ENCODE data around the gene NDST4.
"Not testable (repeated sequence)": the region's sequence is repeated elsewhere in the genome, so short reads cannot be mapped to it uniquely, and the experiment has no call there.

NDST4 gene

GRCh38 chr4:114986133-114986532 lies 127.3 kb downstream of the NDST4 start:
- no peaks in the 10 kb centered on the region for H3K9me3 Mint-ChIP-seq
- H3K36me3 Mint-ChIP-seq (ENCODE audit: low read depth): no peaks in the 10 kb centered on the region
- H3K4me3 Mint-ChIP-seq: no peak overlapping the region
- no peaks in the 10 kb centered on the region for H3K4me1 Mint-ChIP-seq (ENCODE audit: low read depth)
- no peak overlapping the region for H3K27ac Mint-ChIP-seq
- no peaks in the 10 kb centered on the region for H3K27me3 Mint-ChIP-seq (ENCODE audit: low read depth)

- Mint-ChIP-seq H3K27me3 (ENCODE audit: low read depth) (no peaks in the 10 kb centered on the region), H3K36me3 (ENCODE audit: low read depth) (no peaks in the 10 kb centered on the region), H3K4me3 (no peak overlapping the region), H3K4me1 (ENCODE audit: low read depth) (no peaks in the 10 kb centered on the region), H3K9me3 (no peaks in the 10 kb centered on the region), H3K27ac (no peak overlapping the region)
Measured at GRCh38 chr4:114980932-114981708, 132.3 kb downstream of the NDST4 start.

- H3K4me3 Mint-ChIP-seq; H3K9me3 Mint-ChIP-seq; H3K27me3 Mint-ChIP-seq (ENCODE audit: low read depth); H3K36me3 Mint-ChIP-seq (ENCODE audit: low read depth); H3K27ac Mint-ChIP-seq; H3K4me1 Mint-ChIP-seq (ENCODE audit: low read depth): not testable (repeated sequence)
Measured at GRCh38 chr4:114980399-114980798, 133.0 kb downstream of the NDST4 start.

GRCh38 chr4:114976901-114977300 lies 136.5 kb downstream of the NDST4 start:
- no peak overlapping the region for H3K27ac Mint-ChIP-seq
- no peaks in the 10 kb centered on the region for H3K4me1 Mint-ChIP-seq (ENCODE audit: low read depth)
- no peaks in the 10 kb centered on the region for H3K27me3 Mint-ChIP-seq (ENCODE audit: low read depth)
- H3K4me3 Mint-ChIP-seq: no peak overlapping the region
- H3K9me3 Mint-ChIP-seq: no peaks in the 10 kb centered on the region
- no peaks in the 10 kb centered on the region for H3K36me3 Mint-ChIP-seq (ENCODE audit: low read depth)

GRCh38 chr4:114964026-114964425 lies 149.4 kb downstream of the NDST4 start:
- Mint-ChIP-seq H3K4me1 (ENCODE audit: low read depth) (no peaks in the 10 kb centered on the region), H3K4me3 (no peak overlapping the region), H3K27ac (no peak overlapping the region), H3K27me3 (ENCODE audit: low read depth) (no peaks in the 10 kb centered on the region), H3K9me3 (peaks cover 1% of the 10 kb centered on the region), H3K36me3 (ENCODE audit: low read depth) (no peaks in the 10 kb centered on the region)

GRCh38 chr4:114945616-114946015 lies 167.8 kb downstream of the NDST4 start:
- Mint-ChIP-seq H3K36me3 (ENCODE audit: low read depth) (no peaks in the 10 kb centered on the region), H3K27ac (no peak overlapping the region), H3K4me3 (no peak overlapping the region), H3K9me3 (no peaks in the 10 kb centered on the region), H3K4me1 (ENCODE audit: low read depth) (no peaks in the 10 kb centered on the region), H3K27me3 (ENCODE audit: low read depth) (no peaks in the 10 kb centered on the region)

GRCh38 chr4:114941503-114941902 lies 171.9 kb downstream of the NDST4 start:
- no peaks in the 10 kb centered on the region for H3K27me3 Mint-ChIP-seq (ENCODE audit: low read depth)
- H3K36me3 Mint-ChIP-seq (ENCODE audit: low read depth): no peaks in the 10 kb centered on the region
- H3K9me3 Mint-ChIP-seq: no peaks in the 10 kb centered on the region
- H3K4me3 Mint-ChIP-seq: no peak overlapping the region
- no peak overlapping the region for H3K27ac Mint-ChIP-seq
- no peaks in the 10 kb centered on the region for H3K4me1 Mint-ChIP-seq (ENCODE audit: low read depth)

GRCh38 chr4:114927881-114928280 lies 185.5 kb downstream of the NDST4 start:
- H3K36me3 Mint-ChIP-seq (ENCODE audit: low read depth): no peaks in the 10 kb centered on the region
- H3K4me1 Mint-ChIP-seq (ENCODE audit: low read depth): no peaks in the 10 kb centered on the region
- no peaks in the 10 kb centered on the region for H3K27me3 Mint-ChIP-seq (ENCODE audit: low read depth)
- H3K4me3 Mint-ChIP-seq: no peak overlapping the region
- H3K27ac Mint-ChIP-seq: no peak overlapping the region
- no peaks in the 10 kb centered on the region for H3K9me3 Mint-ChIP-seq

GRCh38 chr4:114926583-114926982 lies 186.8 kb downstream of the NDST4 start:
- H3K4me1 Mint-ChIP-seq (ENCODE audit: low read depth): no peaks in the 10 kb centered on the region
- no peaks in the 10 kb centered on the region for H3K36me3 Mint-ChIP-seq (ENCODE audit: low read depth)
- H3K27ac Mint-ChIP-seq: no peak overlapping the region
- H3K9me3 Mint-ChIP-seq: no peaks in the 10 kb centered on the region
- H3K27me3 Mint-ChIP-seq (ENCODE audit: low read depth): no peaks in the 10 kb centered on the region
- H3K4me3 Mint-ChIP-seq: no peak overlapping the region

GRCh38 chr4:114924311-114924710 lies 189.1 kb downstream of the NDST4 start:
- Mint-ChIP-seq H3K36me3 (ENCODE audit: low read depth) (no peaks in the 10 kb centered on the region), H3K9me3 (no peaks in the 10 kb centered on the region), H3K4me3 (no peak overlapping the region), H3K4me1 (ENCODE audit: low read depth) (no peaks in the 10 kb centered on the region), H3K27me3 (ENCODE audit: low read depth) (no peaks in the 10 kb centered on the region), H3K27ac (no peak overlapping the region)

- Mint-ChIP-seq H3K27me3 (ENCODE audit: low read depth) (no peaks in the 10 kb centered on the region), H3K36me3 (ENCODE audit: low read depth) (no peaks in the 10 kb centered on the region), H3K4me3 (no peak overlapping the region), H3K9me3 (no peaks in the 10 kb centered on the region), H3K27ac (no peak overlapping the region), H3K4me1 (ENCODE audit: low read depth) (no peaks in the 10 kb centered on the region)
Measured at GRCh38 chr4:114922592-114922933, 190.9 kb downstream of the NDST4 start.

- no peaks in the 10 kb centered on the region for H3K27me3 Mint-ChIP-seq (ENCODE audit: low read depth)
- no peaks in the 10 kb centered on the region for H3K36me3 Mint-ChIP-seq (ENCODE audit: low read depth)
- no peak overlapping the region for H3K27ac Mint-ChIP-seq
- H3K9me3 Mint-ChIP-seq: no peaks in the 10 kb centered on the region
- no peak overlapping the region for H3K4me3 Mint-ChIP-seq
- H3K4me1 Mint-ChIP-seq (ENCODE audit: low read depth): no peaks in the 10 kb centered on the region
Measured at GRCh38 chr4:114921790-114922591, 191.4 kb downstream of the NDST4 start.

GRCh38 chr4:114921191-114921590 lies 192.2 kb downstream of the NDST4 start:
- no peak overlapping the region for H3K27ac Mint-ChIP-seq
- H3K27me3 Mint-ChIP-seq (ENCODE audit: low read depth): no peaks in the 10 kb centered on the region
- H3K9me3 Mint-ChIP-seq: no peaks in the 10 kb centered on the region
- no peaks in the 10 kb centered on the region for H3K36me3 Mint-ChIP-seq (ENCODE audit: low read depth)
- no peak overlapping the region for H3K4me3 Mint-ChIP-seq
- no peaks in the 10 kb centered on the region for H3K4me1 Mint-ChIP-seq (ENCODE audit: low read depth)

- Mint-ChIP-seq H3K4me1 (ENCODE audit: low read depth) (no peaks in the 10 kb centered on the region), H3K36me3 (ENCODE audit: low read depth) (no peaks in the 10 kb centered on the region), H3K27me3 (ENCODE audit: low read depth) (no peaks in the 10 kb centered on the region), H3K9me3 (no peaks in the 10 kb centered on the region), H3K27ac (no peak overlapping the region), H3K4me3 (no peak overlapping the region)
Measured at GRCh38 chr4:114911111-114911510, 202.3 kb downstream of the NDST4 start.

- no peak overlapping the region for H3K4me3 Mint-ChIP-seq
- no peaks in the 10 kb centered on the region for H3K9me3 Mint-ChIP-seq
- H3K27me3 Mint-ChIP-seq (ENCODE audit: low read depth): no peaks in the 10 kb centered on the region
- H3K27ac Mint-ChIP-seq: no peak overlapping the region
- no peaks in the 10 kb centered on the region for H3K36me3 Mint-ChIP-seq (ENCODE audit: low read depth)
- no peaks in the 10 kb centered on the region for H3K4me1 Mint-ChIP-seq (ENCODE audit: low read depth)
Measured at GRCh38 chr4:114907568-114907967, 205.9 kb downstream of the NDST4 start.

Measured in T-helper 1 cell treated with Interleukin-12 subunit alpha and Interleukin-12 subunit beta and Interleukin-4 antibody, amounts not matched to agents 30 μg/mL and 1 μg/mL, for 36 hours (primary cell).